Body of pancreas (tissue), 4 donors: ENCODE measurements around the gene GLP2R.

Source experiments
- POLR2A ChIP-seq, 3 donors: fragments of 450-650 bp; IDR thresholded peaks; one replicate each; pipeline ENCODE4 v1.6.1; 2016; ENCODE audit warnings: antibody characterized with exemption in 3 of 3, mild to moderate bottlenecking in 2 of 3
- TF ChIP-seq, protein P1 (sequence below), 7 experiments: fragments of 450-650 bp in 4 of 7; fragments of 200-600 bp in 3 of 7; sonication (generic) in 3 of 7; IDR thresholded peaks; one replicate each; pipeline ENCODE4 v1.5.1; 2016 to 2019; ENCODE audit warnings: antibody characterized with exemption in 7 of 7

DNA sequence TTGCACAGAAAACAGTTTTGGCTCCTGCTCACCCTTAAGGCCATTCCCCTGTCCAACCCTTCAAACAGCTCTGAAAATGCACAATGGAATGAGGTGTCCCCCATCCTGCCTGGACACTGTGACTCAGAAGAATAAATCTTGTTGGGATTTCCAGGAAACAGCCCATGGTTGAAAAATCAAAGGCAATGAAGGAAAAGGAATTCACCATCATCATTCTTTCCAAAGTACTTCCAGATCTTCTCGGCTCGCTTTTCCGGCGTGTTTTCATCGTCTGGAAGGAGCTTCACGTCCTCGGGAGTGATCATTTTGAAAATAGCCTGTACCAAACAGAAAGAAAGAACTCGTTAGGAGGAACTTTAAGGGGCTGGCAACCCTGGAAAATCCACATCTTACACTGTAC lies 75.1 kb downstream of the GLP2R start:
- TF ChIP-seq, protein P1, sequence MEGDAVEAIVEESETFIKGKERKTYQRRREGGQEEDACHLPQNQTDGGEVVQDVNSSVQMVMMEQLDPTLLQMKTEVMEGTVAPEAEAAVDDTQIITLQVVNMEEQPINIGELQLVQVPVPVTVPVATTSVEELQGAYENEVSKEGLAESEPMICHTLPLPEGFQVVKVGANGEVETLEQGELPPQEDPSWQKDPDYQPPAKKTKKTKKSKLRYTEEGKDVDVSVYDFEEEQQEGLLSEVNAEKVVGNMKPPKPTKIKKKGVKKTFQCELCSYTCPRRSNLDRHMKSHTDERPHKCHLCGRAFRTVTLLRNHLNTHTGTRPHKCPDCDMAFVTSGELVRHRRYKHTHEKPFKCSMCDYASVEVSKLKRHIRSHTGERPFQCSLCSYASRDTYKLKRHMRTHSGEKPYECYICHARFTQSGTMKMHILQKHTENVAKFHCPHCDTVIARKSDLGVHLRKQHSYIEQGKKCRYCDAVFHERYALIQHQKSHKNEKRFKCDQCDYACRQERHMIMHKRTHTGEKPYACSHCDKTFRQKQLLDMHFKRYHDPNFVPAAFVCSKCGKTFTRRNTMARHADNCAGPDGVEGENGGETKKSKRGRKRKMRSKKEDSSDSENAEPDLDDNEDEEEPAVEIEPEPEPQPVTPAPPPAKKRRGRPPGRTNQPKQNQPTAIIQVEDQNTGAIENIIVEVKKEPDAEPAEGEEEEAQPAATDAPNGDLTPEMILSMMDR (IDR thresholded peaks at IDR 0.05) = no peak
- TF ChIP-seq POLR2A (IDR thresholded peaks at IDR 0.05) = no peak
